Measurements from ENCODE around the gene GPR63. TPM values are rescaled to one million over a fixed set of nuclear protein-coding genes. Genes with fewer than 3 reads are reported as not detected.

Gene GPR63
- total RNA-seq, 1 donor from 2014 or later: 3.9 TPM

DNA sequence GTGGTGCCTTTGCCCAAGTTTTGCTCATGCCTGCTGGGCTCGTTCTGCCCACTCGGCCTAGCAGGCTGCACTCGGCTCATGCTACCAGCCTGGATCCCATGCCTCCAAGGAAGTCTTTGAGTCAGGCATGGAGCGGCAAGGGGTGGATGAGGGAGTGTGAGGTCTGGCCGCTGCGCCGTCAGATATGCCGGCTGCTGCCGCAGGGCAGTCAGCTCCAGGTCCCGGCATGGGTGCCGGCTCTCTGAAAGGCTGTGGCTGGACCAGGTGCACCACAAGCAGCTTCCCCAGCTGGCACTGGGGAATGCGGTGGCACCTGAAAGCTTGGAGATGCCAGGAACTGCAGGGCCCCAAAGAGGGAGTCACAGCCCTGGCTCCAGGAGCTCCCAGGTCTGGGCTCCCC lies 75.5 kb downstream of the GPR63 start:
- intact Hi-C loops (cut with micrococcal nuclease): no loop called here

DNA sequence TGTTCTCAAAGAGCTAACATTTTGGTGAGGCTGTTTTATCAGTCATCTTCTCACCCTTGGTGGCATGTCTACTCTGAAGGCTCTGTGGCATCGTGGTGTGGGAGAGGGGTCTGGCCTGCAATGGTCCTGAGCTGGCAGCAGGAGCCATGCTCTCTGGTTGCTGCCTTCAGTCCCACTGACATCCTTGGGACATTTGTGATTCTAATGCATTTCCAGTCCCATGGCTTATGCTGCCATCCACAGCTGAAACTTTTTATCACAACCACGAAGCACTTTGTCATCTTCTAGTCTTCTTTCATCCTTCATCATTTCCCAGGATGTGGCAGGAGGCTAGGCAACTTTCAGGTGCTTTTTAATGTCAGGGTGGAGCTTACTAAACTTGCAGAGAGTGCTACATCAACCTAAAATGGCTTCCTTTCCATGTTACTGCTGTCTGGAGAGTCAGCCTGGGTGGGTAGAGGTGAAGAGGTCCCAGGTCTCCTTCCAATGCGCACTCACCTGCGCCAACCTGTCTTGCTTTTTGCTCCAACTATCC lies 77.1 kb downstream of the GPR63 start:
- intact Hi-C loops (cut with micrococcal nuclease): no loop called here

DNA sequence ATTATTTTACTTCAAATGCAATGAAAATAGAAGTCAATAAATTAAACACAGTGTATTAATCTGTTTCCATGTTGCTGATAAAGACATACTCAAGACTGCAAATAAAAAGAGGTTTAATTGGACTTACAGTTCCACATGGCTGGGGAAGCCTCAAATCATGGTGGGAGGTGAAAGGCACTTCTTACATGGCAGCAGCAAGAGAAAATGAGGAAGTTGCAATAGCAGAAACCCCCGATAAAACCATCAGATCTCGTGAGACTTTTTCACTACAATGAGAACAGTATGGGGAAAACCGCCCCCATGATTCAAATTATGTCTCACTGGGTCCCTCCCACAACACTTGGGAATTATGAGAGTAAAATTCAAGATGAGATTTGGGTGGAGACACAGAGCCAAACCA lies 82.2 kb downstream of the GPR63 start:
- intact Hi-C loops (cut with micrococcal nuclease): no loop called here

DNA sequence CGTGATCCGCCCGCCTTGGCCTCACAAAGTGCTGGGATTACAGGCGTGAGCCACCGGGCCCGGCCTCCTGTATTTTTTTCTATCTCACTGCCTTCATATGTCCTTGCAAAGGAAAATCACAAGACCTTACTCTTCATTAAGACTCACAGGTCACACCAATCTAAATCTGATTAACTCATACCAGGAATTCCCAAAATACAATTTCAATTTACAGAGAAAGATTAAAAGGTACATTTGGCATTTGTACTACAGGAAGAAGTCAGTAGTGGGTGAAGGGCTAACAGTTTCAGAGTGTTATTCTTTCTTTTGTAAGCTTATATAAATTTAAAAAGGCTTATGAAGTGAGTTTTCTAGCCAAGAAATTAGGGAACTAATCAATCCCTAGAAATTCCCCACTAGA lies 87.4 kb downstream of the GPR63 start:
- intact Hi-C loops (cut with micrococcal nuclease): no loop called here

Other genes starting within 250 kb of the GPR63 start
- gene NDUFAF4, start 60.4 kb upstream of the GPR63 start, total RNA-seq: 41.6 and 41.7 TPM in 2 replicates
- gene KLHL32, start 87.3 kb upstream of the GPR63 start, total RNA-seq: 0.23 and 1.0 TPM in 2 replicates